RCC 7860 (cell line): ENCODE results near the gene ROCK2.

Source experiments
- DNase-seq: peaks from one replicate; pipeline ENCODE4 v3.0.0-alpha.2; 2015; ENCODE audit warnings: low spot score
- FAIRE-seq: peaks from 2 replicates; lab custom pipeline; 2012; peaks lifted over from hg19 to GRCh38; lab: Jason Lieb, UNC

Gene ROCK2

GRCh38 chr2:11312770-11313471 lies 31.5 kb downstream of the ROCK2 start:
- FAIRE-seq, result no peak
- DNase-seq, result no peak

- FAIRE-seq, result no peak
- no peak for DNase-seq
These were observed 32.9 kb downstream of the ROCK2 start for GRCh38 chr2:11311543-11311942.

GRCh38 chr2:11310212-11310611 lies 34.2 kb downstream of the ROCK2 start:
- FAIRE-seq (no peak), DNase-seq (no peak)

- FAIRE-seq (no peak), DNase-seq (no peak)
These were observed 34.7 kb downstream of the ROCK2 start for GRCh38 chr2:11309706-11310105.

- no peak for FAIRE-seq
These were observed 36.5 kb downstream of the ROCK2 start for GRCh38 chr2:11307764-11308415.

GRCh38 chr2:11305958-11306357 lies 38.5 kb downstream of the ROCK2 start:
- DNase-seq (no peak), FAIRE-seq (no peak)

More at GRCh38 chr2:11307764-11308415, 36.5 kb downstream of the ROCK2 start:
- DNase-seq, result no peak

- DNase-seq (no peak), FAIRE-seq (no peak)
These were observed 39.1 kb downstream of the ROCK2 start for GRCh38 chr2:11305338-11305737.

- DNase-seq, result no peak
- no peak for FAIRE-seq
These were observed 40.0 kb downstream of the ROCK2 start for GRCh38 chr2:11304476-11304875.

GRCh38 chr2:11303290-11304013 lies 41.0 kb downstream of the ROCK2 start:
- FAIRE-seq (no peak), DNase-seq (no peak)

- DNase-seq, result no peak
- no peak for FAIRE-seq
These were observed 45.0 kb downstream of the ROCK2 start for GRCh38 chr2:11299439-11299838.

GRCh38 chr2:11298592-11298991 lies 45.8 kb downstream of the ROCK2 start:
- no peak for FAIRE-seq

GRCh38 chr2:11296401-11296800 lies 48.0 kb downstream of the ROCK2 start:
- DNase-seq (no peak), FAIRE-seq (no peak)

More at GRCh38 chr2:11298592-11298991, 45.8 kb downstream of the ROCK2 start:
- no peak for DNase-seq

- FAIRE-seq (peak; percentile 16), DNase-seq (no peak)
These were observed 51.8 kb downstream of the ROCK2 start for GRCh38 chr2:11292464-11293255.

GRCh38 chr2:11290713-11291112 lies 53.7 kb downstream of the ROCK2 start:
- DNase-seq (no peak), FAIRE-seq (no peak)

GRCh38 chr2:11290211-11290610 lies 54.2 kb downstream of the ROCK2 start:
- FAIRE-seq, result no peak
- DNase-seq, result no peak

GRCh38 chr2:11288431-11288830 lies 56.0 kb downstream of the ROCK2 start:
- FAIRE-seq (no peak), DNase-seq (no peak)

- FAIRE-seq (no peak), DNase-seq (no peak)
These were observed 57.7 kb downstream of the ROCK2 start for GRCh38 chr2:11286749-11287148.

- DNase-seq (no peak), FAIRE-seq (no peak)
These were observed 58.1 kb downstream of the ROCK2 start for GRCh38 chr2:11286323-11286722.

GRCh38 chr2:11285499-11285898 lies 58.9 kb downstream of the ROCK2 start:
- FAIRE-seq (no peak), DNase-seq (no peak)

GRCh38 chr2:11281186-11281585 lies 63.2 kb downstream of the ROCK2 start:
- FAIRE-seq (no peak), DNase-seq (no peak)

GRCh38 chr2:11280713-11281112 lies 63.7 kb downstream of the ROCK2 start:
- FAIRE-seq, result no peak
- no peak for DNase-seq
